ENCODE results near the gene EZR. TPM values are rescaled to one million over a fixed set of nuclear protein-coding genes. Genes with fewer than 3 reads are reported as not detected.

The EZR gene
- total RNA-seq, 3 donors from 2014 or later, result 29.1 to 154 (median 59.3) TPM

GRCh38 chr6:158767709-158768108 lies 51.5 kb downstream of the EZR start:
- TF ChIP-seq POLR2A (IDR thresholded peaks at IDR 0.05) (no peak), POLR2AphosphoS5 (IDR thresholded peaks at IDR 0.05) (no peak), CTCF (IDR thresholded peaks at IDR 0.05) (no peak)
- no peak for DNase-seq (ENCODE audit: low spot score in 2 of 2)
- no peak overlapping the region for H3K27ac ChIP-seq

GRCh38 chr6:158766621-158767455 lies 52.3 kb downstream of the EZR start:
- Histone ChIP-seq H3K27me3 (no peaks in the 10 kb centered on the region), H3K4me3 (no peak overlapping the region), H3K36me3 (no peaks in the 10 kb centered on the region), H3K27ac (no peak overlapping the region), H3K4me1 (no peaks in the 10 kb centered on the region), H3K9me3 (no peaks in the 10 kb centered on the region)
- DNase-seq (ENCODE audit: low spot score in 2 of 2), result no peak
- TF ChIP-seq POLR2A (IDR thresholded peaks at IDR 0.05), result no peak
- TF ChIP-seq POLR2AphosphoS5 (IDR thresholded peaks at IDR 0.05), result no peak
- no peak for TF ChIP-seq CTCF (IDR thresholded peaks at IDR 0.05)
- intact Hi-C loops (cut with DNase I; ENCODE audit: low total_unique reads), result no loop called here

More at GRCh38 chr6:158767709-158768108, 51.5 kb downstream of the EZR start:
- Histone ChIP-seq H3K9me3 (no peaks in the 10 kb centered on the region), H3K27me3 (no peaks in the 10 kb centered on the region), H3K4me3 (no peak overlapping the region), H3K4me1 (no peaks in the 10 kb centered on the region), H3K36me3 (no peaks in the 10 kb centered on the region)
- intact Hi-C loops (cut with DNase I; ENCODE audit: low total_unique reads), result no loop called here

- Histone ChIP-seq H3K27me3 (no peaks in the 10 kb centered on the region), H3K9me3 (no peaks in the 10 kb centered on the region), H3K27ac (no peak overlapping the region), H3K36me3 (no peaks in the 10 kb centered on the region), H3K4me1 (no peaks in the 10 kb centered on the region), H3K4me3 (no peak overlapping the region)
- DNase-seq (ENCODE audit: low spot score in 2 of 2), result no peak
- TF ChIP-seq CTCF (IDR thresholded peaks at IDR 0.05), result no peak
- no peak for TF ChIP-seq POLR2AphosphoS5 (IDR thresholded peaks at IDR 0.05)
- no peak for TF ChIP-seq POLR2A (IDR thresholded peaks at IDR 0.05)
- intact Hi-C loops (cut with DNase I; ENCODE audit: low total_unique reads), result no loop called here
Measured at GRCh38 chr6:158765499-158766068, 53.6 kb downstream of the EZR start.

- H3K9me3 ChIP-seq, result no peaks in the 10 kb centered on the region
- no peaks in the 10 kb centered on the region for H3K27me3 ChIP-seq
- intact Hi-C loops (cut with DNase I; ENCODE audit: low total_unique reads), result no loop called here
- H3K27ac ChIP-seq, result no peak overlapping the region
- no peak overlapping the region for H3K4me3 ChIP-seq
- TF ChIP-seq CTCF (IDR thresholded peaks at IDR 0.05) (no peak), POLR2AphosphoS5 (IDR thresholded peaks at IDR 0.05) (no peak), POLR2A (IDR thresholded peaks at IDR 0.05) (no peak)
- no peaks in the 10 kb centered on the region for H3K4me1 ChIP-seq
- no peak for DNase-seq (ENCODE audit: low spot score in 2 of 2)
- no peaks in the 10 kb centered on the region for H3K36me3 ChIP-seq
Measured at GRCh38 chr6:158764926-158765325, 54.2 kb downstream of the EZR start.

GRCh38 chr6:158764183-158764849 lies 54.9 kb downstream of the EZR start:
- H3K27ac ChIP-seq, result no peak overlapping the region
- intact Hi-C loops (cut with DNase I; ENCODE audit: low total_unique reads), result no loop called here
- TF ChIP-seq POLR2AphosphoS5 (IDR thresholded peaks at IDR 0.05) (no peak), POLR2A (IDR thresholded peaks at IDR 0.05) (no peak), CTCF (IDR thresholded peaks at IDR 0.05) (no peak)
- no peak overlapping the region for H3K4me3 ChIP-seq
- no peaks in the 10 kb centered on the region for H3K4me1 ChIP-seq
- no peaks in the 10 kb centered on the region for H3K36me3 ChIP-seq
- H3K9me3 ChIP-seq, result no peaks in the 10 kb centered on the region
- no peak for DNase-seq (ENCODE audit: low spot score in 2 of 2)
- no peaks in the 10 kb centered on the region for H3K27me3 ChIP-seq

Data from breast epithelium (tissue), 4 donors.